Tibial nerve (tissue), 4 donors: Measurements from ENCODE around the gene STARD9. TPM values are rescaled to one million over a fixed set of nuclear protein-coding genes. Genes with fewer than 3 reads are reported as not detected.

Experiments used
- DNase-seq, 2 donors: peaks; one replicate each; pipeline ENCODE4 v3.0.0-alpha.2; 2019; ENCODE audit warnings: low spot score in 2 of 2
- H3K27ac ChIP-seq, 4 donors: fragments of 200-600 bp; sonication (generic) in 3 of 4; one replicate each; pipeline ENCODE4 v1.5.1; 2017 to 2019; ENCODE audit warnings: mild to moderate bottlenecking in 1 of 4
- H3K27me3 ChIP-seq, 2 donors: fragments of 200-600 bp; sonication (generic) in 1 of 2; one replicate each; pipeline versions ENCODE4 v1.5.1 to v1.6.0; 2017 to 2019
- H3K36me3 ChIP-seq, 3 donors: fragments of 200-600 bp; sonication (generic); one replicate each; pipeline ENCODE4 v1.5.1; 2018 to 2019
- H3K4me1 ChIP-seq, 4 donors: fragments of 200-600 bp; sonication (generic) in 3 of 4; one replicate each; pipeline ENCODE4 v1.5.1; 2017 to 2019
- H3K4me3 ChIP-seq, 4 donors: fragments of 200-600 bp; sonication (generic) in 3 of 4; one replicate each; pipeline ENCODE4 v1.5.1; 2017 to 2019; ENCODE audit warnings: mild to moderate bottlenecking in 1 of 4, moderate library complexity in 1 of 4
- H3K9me3 ChIP-seq, 4 donors: fragments of 200-600 bp; sonication (generic) in 3 of 4; one replicate each; pipeline ENCODE4 v1.5.1; 2017 to 2019
- CTCF ChIP-seq, 5 experiments: fragments of 200-600 bp in 3 of 5; fragments of 450-650 bp in 2 of 5; sonication (generic) in 3 of 5; IDR thresholded peaks; one replicate each; pipeline ENCODE4 v1.5.1; 2016 to 2019; ENCODE audit warnings: antibody characterized with exemption in 5 of 5, mild to moderate bottlenecking in 3 of 5, moderate library complexity in 2 of 5
- EP300 ChIP-seq, 2 donors: sonication (generic); formaldehyde crosslinking; IDR thresholded peaks; one replicate each; pipeline ENCODE4 v1.6.1; 2017; ENCODE audit warnings: antibody characterized with exemption in 2 of 2, mild to moderate bottlenecking in 1 of 2
- POLR2A ChIP-seq, 2 donors: fragments of 450-650 bp; IDR thresholded peaks; one replicate each; pipeline ENCODE4 v1.6.1; 2017; ENCODE audit warnings: antibody characterized with exemption in 2 of 2, mild to moderate bottlenecking in 2 of 2, moderate library complexity in 2 of 2
- WGBS, 2 donors: methylation state at CpG; one replicate each; pipeline ENCODE4 v1.1.5; 2018; 5-methylcytosine and 5-hydroxymethylcytosine counted together
- total RNA-seq, 4 donors: library from RNA; depleted of rRNA; stranded (reverse); fragments of >200 nt; gene quantifications; one replicate each; pipeline ENCODE4 v1.1.0, GENCODE V29; 2016

The STARD9 gene
- total RNA-seq, 4 donors from 2014 or later: 66.6 to 95.1 (median 80.3) TPM

- H3K9me3 ChIP-seq: no peaks in the 10 kb centered on the region
- 77 to 96% methylated on average over 4 of the region's 4 CpGs for WGBS, 2 donors
Observed at GRCh38 chr15:42692997-42693396, 117.6 kb downstream of the STARD9 start.

DNA sequence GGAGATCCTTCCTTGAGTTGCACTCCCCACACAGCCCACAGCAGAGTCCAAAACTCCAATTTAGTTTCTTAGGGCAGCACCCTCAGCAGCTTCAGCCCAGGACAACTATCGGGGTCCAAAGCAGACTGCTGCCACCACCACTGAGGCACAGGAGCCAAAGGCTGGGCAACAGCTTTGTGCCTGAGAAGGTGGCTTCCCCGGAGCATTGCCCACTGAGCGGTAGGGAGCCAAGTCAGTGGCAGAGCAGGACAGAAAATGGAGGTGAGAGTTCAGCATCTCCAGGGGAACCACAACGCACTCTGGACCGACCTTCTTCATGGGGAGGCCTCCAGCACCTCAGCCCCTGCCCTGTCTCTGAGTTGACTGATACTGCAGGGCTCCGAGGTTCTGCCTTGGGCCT is 118.1 kb downstream of the STARD9 start:
- Histone ChIP-seq H3K4me1 (no peaks in the 10 kb centered on the region), H3K4me3 (no peak overlapping the region), H3K27ac (no peak overlapping the region), H3K27me3 (no peaks in the 10 kb centered on the region), H3K36me3 (peaks cover 0 to 100% (median 0%) of the 10 kb centered on the region in 3 donors), H3K9me3 (no peaks in the 10 kb centered on the region)
- 97 to 100% methylated on average over 6 of the region's 6 CpGs for WGBS, 2 donors
- no peak for DNase-seq
- TF ChIP-seq POLR2A (IDR thresholded peaks at IDR 0.05): no peak
- TF ChIP-seq CTCF (IDR thresholded peaks at IDR 0.05): no peak

More at GRCh38 chr15:42692997-42693396, 117.6 kb downstream of the STARD9 start:
- no peaks in the 10 kb centered on the region for H3K27me3 ChIP-seq
- no peak for DNase-seq
- TF ChIP-seq EP300 (IDR thresholded peaks at IDR 0.05) (no peak), CTCF (IDR thresholded peaks at IDR 0.05) (no peak), POLR2A (IDR thresholded peaks at IDR 0.05) (no peak)
- H3K4me3 ChIP-seq: no peak overlapping the region
- peaks cover 0 to 100% (median 0%) of the 10 kb centered on the region in 3 donors for H3K36me3 ChIP-seq
- no peaks in the 10 kb centered on the region for H3K4me1 ChIP-seq
- no peak overlapping the region for H3K27ac ChIP-seq

DNA sequence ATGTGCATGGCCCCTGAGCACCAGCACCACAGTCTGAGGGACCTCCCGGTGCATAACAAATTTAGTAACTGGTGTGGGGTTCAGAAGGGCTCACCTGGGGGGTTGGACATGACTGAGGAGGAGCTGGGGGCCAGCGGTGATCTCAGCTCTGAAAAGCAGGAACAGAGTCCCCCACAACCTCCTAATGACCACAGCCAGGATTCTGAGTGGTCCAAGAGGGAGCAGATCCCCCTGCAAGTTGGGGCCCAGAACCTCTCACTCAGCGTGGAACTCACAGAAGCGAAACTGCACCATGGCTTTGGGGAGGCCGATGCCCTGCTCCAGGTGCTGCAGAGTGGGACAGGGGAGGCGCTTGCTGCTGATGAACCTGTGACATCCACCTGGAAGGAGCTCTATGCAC is 118.5 kb downstream of the STARD9 start:
- Histone ChIP-seq H3K27me3 (no peaks in the 10 kb centered on the region), H3K27ac (no peak overlapping the region), H3K4me1 (no peaks in the 10 kb centered on the region), H3K9me3 (no peaks in the 10 kb centered on the region), H3K4me3 (no peak overlapping the region), H3K36me3 (peaks cover 0 to 100% (median 0%) of the 10 kb centered on the region in 3 donors)
- no peak for DNase-seq
- TF ChIP-seq CTCF (IDR thresholded peaks at IDR 0.05) (no peak), EP300 (IDR thresholded peaks at IDR 0.05) (no peak), POLR2A (IDR thresholded peaks at IDR 0.05) (no peak)
- WGBS, 2 donors: 90 to 93% methylated on average over 6 of the region's 6 CpGs

GRCh38 chr15:42694398-42694797 is 119.0 kb downstream of the STARD9 start:
- WGBS, 2 donors: 91 to 97% methylated on average over 10 of the region's 10 CpGs
- no peak for DNase-seq
- Histone ChIP-seq H3K36me3 (peaks cover 0 to 100% (median 0%) of the 10 kb centered on the region in 3 donors), H3K9me3 (no peaks in the 10 kb centered on the region), H3K27ac (no peak overlapping the region), H3K27me3 (no peaks in the 10 kb centered on the region), H3K4me1 (no peaks in the 10 kb centered on the region), H3K4me3 (no peak overlapping the region)
- TF ChIP-seq EP300 (IDR thresholded peaks at IDR 0.05) (no peak), POLR2A (IDR thresholded peaks at IDR 0.05) (no peak), CTCF (IDR thresholded peaks at IDR 0.05) (no peak)

- Histone ChIP-seq H3K27ac (no peak overlapping the region), H3K9me3 (peaks cover 0 to under 1% (median 0%) of the 10 kb centered on the region in 4 donors), H3K36me3 (peaks cover 0 to 100% (median 0%) of the 10 kb centered on the region in 3 donors), H3K27me3 (no peaks in the 10 kb centered on the region), H3K4me1 (no peaks in the 10 kb centered on the region), H3K4me3 (no peak overlapping the region)
- WGBS, 2 donors: 72 to 83% methylated on average over 6 of the region's 6 CpGs
- no peak for DNase-seq
- no peak for TF ChIP-seq CTCF (IDR thresholded peaks at IDR 0.05)
- TF ChIP-seq POLR2A (IDR thresholded peaks at IDR 0.05): no peak
- no peak for TF ChIP-seq EP300 (IDR thresholded peaks at IDR 0.05)
Observed at GRCh38 chr15:42695527-42696071, 120.2 kb downstream of the STARD9 start.
